ENCODE results near the gene TMEM164. TPM values are rescaled to one million over a fixed set of nuclear protein-coding genes. Genes with fewer than 3 reads are reported as not detected.

Gene TMEM164
- total RNA-seq, 1 experiment from 2014 or later, result 26.2 TPM

- H3K27me3 Mint-ChIP-seq (ENCODE audit: insufficient read depth, unreplicated experiment), result no peaks in the 10 kb centered on the region
- intact Hi-C loops (cut with micrococcal nuclease; ENCODE audit: unreplicated experiment), result loop anchor here (10.0 kb wide), 1 partner anchor 63 kb away; no protein-coding TSS in a partner anchor
Measured at GRCh38 chrX:110211340-110211739, 208.4 kb downstream of the TMEM164 start.

DNA sequence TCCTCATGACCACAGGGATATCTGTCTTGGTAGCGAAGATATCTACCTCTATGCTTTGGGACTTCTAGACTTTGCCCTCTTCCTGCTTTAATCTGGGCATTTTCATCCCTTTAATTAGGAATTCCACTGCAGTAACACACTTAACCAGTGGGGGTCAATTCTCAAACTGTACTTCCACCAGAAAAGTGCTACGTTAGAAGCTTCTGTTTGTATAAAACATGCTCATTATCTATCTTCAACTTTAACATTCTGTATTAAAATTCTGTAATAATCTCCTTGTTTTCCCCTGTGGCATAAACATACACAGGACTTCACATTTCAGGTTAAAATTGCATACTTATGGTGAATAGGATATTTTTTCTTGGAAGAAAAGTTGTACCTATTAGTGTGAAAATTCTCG, 209.4 kb downstream of the TMEM164 start:
- Histone ChIP-seq H3K4me1 (peaks cover 13% of the 10 kb centered on the region), H3K9me3 (no peaks in the 10 kb centered on the region), H3K4me3 (ENCODE audit: low read depth, low read length) (no peak overlapping the region), H3K27me3 (replicated peaks; ENCODE audit: control insufficient read depth, insufficient read depth, low read length) (no peaks in the 10 kb centered on the region), H3K36me3 (ENCODE audit: control insufficient read depth, insufficient read depth, low read length) (no peaks in the 10 kb centered on the region)
- H3K4me3 Mint-ChIP-seq (ENCODE audit: unreplicated experiment), result no peak overlapping the region
- intact Hi-C loops (cut with micrococcal nuclease; ENCODE audit: unreplicated experiment), result loop anchor here (10.0 kb wide), 1 partner anchor 63 kb away; no protein-coding TSS in a partner anchor
- no peaks in the 10 kb centered on the region for H3K36me3 Mint-ChIP-seq (ENCODE audit: insufficient read depth, unreplicated experiment)
- peaks cover 6% of the 10 kb centered on the region for H3K4me1 Mint-ChIP-seq (ENCODE audit: low read depth, unreplicated experiment)
- no peaks in the 10 kb centered on the region for H3K9me3 Mint-ChIP-seq (ENCODE audit: unreplicated experiment)
- ChIA-PET CTCF (no interaction called here), POLR2A (no interaction called here)
- no TSS peak for BruUV-seq (replicated peaks)
- H3K27ac Mint-ChIP-seq (ENCODE audit: unreplicated experiment), result no peak overlapping the region
- no peak for TF ChIP-seq CTCF (IDR thresholded peaks at IDR 0.05; ENCODE audit: insufficient read depth in 1 of 2, low read depth in 1 of 2, low read length in 1 of 2, severe bottlenecking in 1 of 2, unreplicated experiment in 1 of 2)
- H3K27me3 Mint-ChIP-seq (ENCODE audit: insufficient read depth, unreplicated experiment), result no peaks in the 10 kb centered on the region
- DNase-seq, result no peak

More at GRCh38 chrX:110211340-110211739, 208.4 kb downstream of the TMEM164 start:
- no peak for TF ChIP-seq CTCF (IDR thresholded peaks at IDR 0.05; ENCODE audit: insufficient read depth in 1 of 2, low read depth in 1 of 2, low read length in 1 of 2, severe bottlenecking in 1 of 2, unreplicated experiment in 1 of 2)
- no peak for DNase-seq
- ChIA-PET CTCF (no interaction called here), POLR2A (interaction anchor here (0.6 kb wide), 1 partner anchor 48 kb away, joined by 4 read pairs; no protein-coding TSS in a partner anchor)
- H3K4me1 ChIP-seq, result peaks cover 8% of the 10 kb centered on the region
- no peaks in the 10 kb centered on the region for H3K36me3 ChIP-seq (ENCODE audit: control insufficient read depth, insufficient read depth, low read length)
- Mint-ChIP-seq H3K9me3 (ENCODE audit: unreplicated experiment) (no peaks in the 10 kb centered on the region), H3K4me3 (ENCODE audit: unreplicated experiment) (no peak overlapping the region), H3K4me1 (ENCODE audit: low read depth, unreplicated experiment) (peaks cover 6% of the 10 kb centered on the region), H3K36me3 (ENCODE audit: insufficient read depth, unreplicated experiment) (no peaks in the 10 kb centered on the region), H3K27ac (ENCODE audit: unreplicated experiment) (no peak overlapping the region)
- H3K9me3 ChIP-seq, result no peaks in the 10 kb centered on the region
- H3K4me3 ChIP-seq (ENCODE audit: low read depth, low read length), result no peak overlapping the region
- BruUV-seq (replicated peaks), result no TSS peak
- H3K27me3 ChIP-seq (replicated peaks; ENCODE audit: control insufficient read depth, insufficient read depth, low read length), result no peaks in the 10 kb centered on the region

DNA sequence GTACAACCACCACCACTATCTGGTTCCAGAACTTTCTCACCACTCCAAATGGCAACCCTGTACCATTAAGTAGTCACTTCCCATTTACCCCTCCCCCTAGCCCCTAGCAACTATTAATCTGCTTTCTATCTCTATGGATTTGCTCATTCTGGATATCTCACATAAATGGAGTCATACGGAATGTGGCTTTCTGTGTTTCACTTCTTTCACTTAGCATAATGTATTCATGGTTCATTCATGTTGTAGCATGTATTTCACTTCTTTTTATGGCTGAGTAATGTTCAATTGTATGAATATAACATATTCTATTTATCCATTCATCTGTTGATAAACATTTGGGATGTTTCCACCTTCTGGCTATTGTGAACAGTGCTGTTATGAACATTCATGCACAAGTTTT, 210.3 kb downstream of the TMEM164 start:
- H3K4me1 Mint-ChIP-seq (ENCODE audit: low read depth, unreplicated experiment), result peaks cover 6% of the 10 kb centered on the region
- Histone ChIP-seq H3K4me3 (ENCODE audit: low read depth, low read length) (no peak overlapping the region), H3K4me1 (peaks cover 13% of the 10 kb centered on the region), H3K27me3 (replicated peaks; ENCODE audit: control insufficient read depth, insufficient read depth, low read length) (no peaks in the 10 kb centered on the region), H3K36me3 (ENCODE audit: control insufficient read depth, insufficient read depth, low read length) (no peaks in the 10 kb centered on the region), H3K9me3 (no peaks in the 10 kb centered on the region)
- no TSS peak for BruUV-seq (replicated peaks)
- DNase-seq, result no peak
- ChIA-PET CTCF (no interaction called here), POLR2A (no interaction called here)
- no peaks in the 10 kb centered on the region for H3K36me3 Mint-ChIP-seq (ENCODE audit: insufficient read depth, unreplicated experiment)
- H3K9me3 Mint-ChIP-seq (ENCODE audit: unreplicated experiment), result no peaks in the 10 kb centered on the region
- no peak overlapping the region for H3K27ac Mint-ChIP-seq (ENCODE audit: unreplicated experiment)
- TF ChIP-seq CTCF (IDR thresholded peaks at IDR 0.05; ENCODE audit: insufficient read depth in 1 of 2, low read depth in 1 of 2, low read length in 1 of 2, severe bottlenecking in 1 of 2, unreplicated experiment in 1 of 2), result no peak
- intact Hi-C loops (cut with micrococcal nuclease; ENCODE audit: unreplicated experiment), result loop anchor here (10.0 kb wide), 1 partner anchor 62 kb away; no protein-coding TSS in a partner anchor
- no peak overlapping the region for H3K4me3 Mint-ChIP-seq (ENCODE audit: unreplicated experiment)
- H3K27me3 Mint-ChIP-seq (ENCODE audit: insufficient read depth, unreplicated experiment), result no peaks in the 10 kb centered on the region
